GM23338 (cell line): Measurements from ENCODE around the gene ADH5. TPM values are rescaled to one million over a fixed set of nuclear protein-coding genes. Genes with fewer than 3 reads are reported as not detected.
"Not testable (repeated sequence)": the region's sequence is repeated elsewhere in the genome, so short reads cannot be mapped to it uniquely, and the experiment has no call there.

Experiments used
- ATAC-seq: fragments of 200-7000 bp; cut with Tn5 transposase; 3 replicates; pipeline ENCODE4 v1.9.1; 2020
- DNase-seq: peaks from one replicate; pipeline ENCODE4 v3.0.0-alpha.2; 2015; ENCODE audit warnings: low spot score
- H2AFZ ChIP-seq: fragments of 200-600 bp; sonication (generic); 2 replicates; pipeline ENCODE4 v1.8.0; 2016; ENCODE audit warnings: antibody characterized with exemption, mild to moderate bottlenecking, moderate library complexity
- H3F3A ChIP-seq: fragments of 200-600 bp; sonication (generic); replicated peaks from 2 replicates; pipeline ENCODE4 v1.8.0; 2017; ENCODE audit warnings: antibody characterized with exemption, mixed run types, low read depth
- H3K27ac ChIP-seq: fragments of 200-600 bp; sonication (generic); 2 replicates; pipeline ENCODE4 v1.6.1; 2016; ENCODE audit warnings: low read depth
- H3K27me3 ChIP-seq: fragments of 200-600 bp; sonication (generic); 2 replicates; pipeline ENCODE4 v1.8.0; 2016; ENCODE audit warnings: mild to moderate bottlenecking, mixed run types, moderate library complexity; ENCODE audit not compliant: insufficient read depth
- H3K36me3 ChIP-seq: fragments of 200-600 bp; sonication (generic); 2 replicates; pipeline ENCODE4 v1.8.0; 2016; ENCODE audit warnings: mild to moderate bottlenecking; ENCODE audit not compliant: insufficient read depth
- H3K4me1 ChIP-seq: fragments of 200-600 bp; sonication (generic); 2 replicates; pipeline ENCODE4 v1.8.0; 2016; ENCODE audit warnings: mild to moderate bottlenecking, moderate library complexity; ENCODE audit not compliant: insufficient read depth
- H3K4me2 ChIP-seq: fragments of 200-600 bp; sonication (generic); 2 replicates; pipeline ENCODE4 v1.7.1; 2017; ENCODE audit warnings: mixed run types
- H3K4me3 ChIP-seq: fragments of 200-600 bp; sonication (generic); 2 replicates; pipeline ENCODE4 v1.6.1; 2016; ENCODE audit warnings: mixed run types
- H3K79me2 ChIP-seq: fragments of 200-600 bp; sonication (generic); replicated peaks from 2 replicates; pipeline ENCODE4 v1.8.0; 2017; ENCODE audit warnings: mild to moderate bottlenecking; ENCODE audit not compliant: insufficient read depth
- H3K9me2 ChIP-seq: fragments of 200-600 bp; sonication (generic); 2 replicates; pipeline ENCODE4 v1.8.0; 2017; ENCODE audit not compliant: insufficient read depth
- H4K20me1 ChIP-seq: fragments of 200-600 bp; sonication (generic); replicated peaks from 2 replicates; pipeline ENCODE4 v1.8.0; 2017; ENCODE audit warnings: mild to moderate bottlenecking; ENCODE audit not compliant: insufficient read depth
- H3K27ac Mint-ChIP-seq: 2 replicates; pipeline ENCODE4 v1.8.0; 2020; ENCODE audit warnings: inconsistent platforms, mild to moderate bottlenecking, moderate library complexity, mixed read lengths
- H3K27me3 Mint-ChIP-seq: 3 replicates; pipeline ENCODE4 v1.8.0; 2022; ENCODE audit warnings: low read depth, mild to moderate bottlenecking, moderate library complexity, mixed read lengths, inconsistent platforms; ENCODE audit not compliant: insufficient read depth, poor library complexity
- H3K36me3 Mint-ChIP-seq: 3 replicates; pipeline ENCODE4 v1.8.0; 2021; ENCODE audit warnings: low read depth, mild to moderate bottlenecking, inconsistent platforms, moderate library complexity, mixed read lengths
- H3K4me1 Mint-ChIP-seq: 3 replicates; pipeline ENCODE4 v1.8.0; 2020; ENCODE audit warnings: mild to moderate bottlenecking, inconsistent platforms, mixed read lengths
- H3K4me3 Mint-ChIP-seq: 3 replicates; pipeline ENCODE4 v1.8.0; 2021; ENCODE audit warnings: moderate library complexity, mild to moderate bottlenecking, inconsistent platforms, mixed read lengths
- H3K9me3 Mint-ChIP-seq: 3 replicates; pipeline ENCODE4 v1.8.0; 2020; ENCODE audit warnings: moderate library complexity, mild to moderate bottlenecking, inconsistent platforms, mixed read lengths
- CREB1 ChIP-seq: fragments of 250-450 bp; sonication (Bioruptor Pico); IDR thresholded peaks from 2 replicates; pipeline ENCODE4 v1.5.0; 2020; ENCODE audit warnings: low read depth, mild to moderate bottlenecking, moderate library complexity
- CTCF ChIP-seq, 2 experiments: fragments of 200-600 bp in 1 of 2; sonication (generic) in 1 of 2; conservative IDR thresholded peaks; 2 replicates each; pipeline versions ENCODE4 v1.5.1 to v1.6.1; 2016 to 2017; ENCODE audit warnings: antibody characterized with exemption in 2 of 2, low read depth in 2 of 2, mild to moderate bottlenecking in 2 of 2, moderate library complexity in 1 of 2
- ETS1 ChIP-seq: IDR thresholded peaks from 2 replicates; pipeline ENCODE4 v1.6.1; 2016; ENCODE audit warnings: antibody characterized with exemption
- EZH2 ChIP-seq: fragments of 200-600 bp; sonication (generic); IDR thresholded peaks from one replicate; pipeline ENCODE4 v1.8.0; 2017; ENCODE audit warnings: antibody characterized with exemption, mild to moderate bottlenecking, low read depth; ENCODE audit not compliant: unreplicated experiment
- EZH2phosphoT487 ChIP-seq: fragments of 200-600 bp; sonication (generic); IDR thresholded peaks from one replicate; pipeline ENCODE4 v1.8.1; 2018; ENCODE audit warnings: antibody characterized with exemption; ENCODE audit not compliant: unreplicated experiment
- NANOG ChIP-seq: IDR thresholded peaks from 2 replicates; pipeline ENCODE4 v1.6.1; 2016; ENCODE audit warnings: antibody characterized with exemption, borderline replicate concordance
- REST ChIP-seq: IDR thresholded peaks from one replicate; pipeline ENCODE4 v1.6.1; 2018; ENCODE audit warnings: antibody characterized with exemption; ENCODE audit not compliant: unreplicated experiment
- STAT1 ChIP-seq: IDR thresholded peaks from one replicate; pipeline ENCODE4 v1.6.1; 2016; ENCODE audit warnings: antibody characterized with exemption; ENCODE audit not compliant: unreplicated experiment
- ZNF114 ChIP-seq: fragments of 250-450 bp; sonication (Bioruptor Pico); IDR thresholded peaks from 2 replicates; pipeline ENCODE4 v1.5.0; 2020; ENCODE audit warnings: mild to moderate bottlenecking, moderate library complexity
- ZNF462 ChIP-seq: fragments of 250-450 bp; sonication (Bioruptor Pico); IDR thresholded peaks from 2 replicates; pipeline ENCODE4 v1.5.0; 2020; ENCODE audit warnings: mild to moderate bottlenecking, moderate library complexity
- polyA plus RNA-seq: library from polyadenylated mRNA; unstranded; fragments of >200 nt; fragmentation: Nextera tagmentation; extraction: Ambion mirVana; gene quantifications from 2 replicates; pipeline ENCODE4 v1.2.1, GENCODE V29; 2016
- total RNA-seq: library from RNA; depleted of rRNA; stranded (reverse); fragments of >200 nt; shearing (Covaris generic); gene quantifications from 2 replicates; pipeline ENCODE4 v1.2.3, GENCODE V29; 2014

The ADH5 gene
- total and polyA plus RNA-seq, 2 experiments from 2014 or later: 224 to 250 TPM

- H3K4me3 ChIP-seq, H3K9me2 ChIP-seq, H3K4me1 Mint-ChIP-seq, H3K27ac Mint-ChIP-seq, H3F3A ChIP-seq, DNase-seq, ATAC-seq, H3K4me1 ChIP-seq, H3K27me3 Mint-ChIP-seq, H2AFZ ChIP-seq, H3K27ac ChIP-seq, H3K4me3 Mint-ChIP-seq, H3K4me2 ChIP-seq, H3K27me3 ChIP-seq, H3K36me3 ChIP-seq, H4K20me1 ChIP-seq, H3K79me2 ChIP-seq: not testable (repeated sequence)
- H3K36me3 Mint-ChIP-seq: peaks cover 22% of the 10 kb centered on the region
- H3K9me3 Mint-ChIP-seq: peaks cover 25% of the 10 kb centered on the region
Measured at GRCh38 chr4:99099814-99100213, 11.2 kb upstream of the ADH5 start.

- ATAC-seq (no peak), DNase-seq (no peak)
- Histone ChIP-seq H3K4me3 (no peak overlapping the region), H3K4me1 (no peaks in the 10 kb centered on the region), H3K36me3 (peaks cover 5% of the 10 kb centered on the region), H4K20me1 (no peaks in the 10 kb centered on the region), H2AFZ (no peak overlapping the region), H3K79me2 (no peaks in the 10 kb centered on the region), H3K4me2 (no peak overlapping the region), H3K27ac (no peak overlapping the region), H3F3A (no peaks in the 10 kb centered on the region), H3K9me2 (no peaks in the 10 kb centered on the region), H3K27me3 (no peaks in the 10 kb centered on the region)
- Mint-ChIP-seq H3K4me1 (no peaks in the 10 kb centered on the region), H3K36me3 (peaks cover 22% of the 10 kb centered on the region), H3K4me3 (no peak overlapping the region), H3K9me3 (peaks cover 25% of the 10 kb centered on the region), H3K27ac (no peak overlapping the region), H3K27me3 (no peaks in the 10 kb centered on the region)
- TF ChIP-seq CTCF (conservative IDR thresholded peaks at IDR 0.05; ENCODE audit: low read depth in 2 of 2) (no peak), REST (no peak), NANOG (no peak), ETS1 (no peak), ZNF462 (CRISPR knock-in tag) (no peak), CREB1 (CRISPR knock-in tag) (no peak), EZH2phosphoT487 (no peak), EZH2 (no peak), ZNF114 (CRISPR knock-in tag) (no peak), STAT1 (no peak)
Measured at GRCh38 chr4:99099311-99099710, 10.7 kb upstream of the ADH5 start.
